Measurements from ENCODE around the gene C1orf216. TPM values are rescaled to one million over a fixed set of nuclear protein-coding genes. Genes with fewer than 3 reads are reported as not detected.

C1orf216 gene
- total RNA-seq, 1 experiment from 2014 or later: 20.9 TPM

DNA sequence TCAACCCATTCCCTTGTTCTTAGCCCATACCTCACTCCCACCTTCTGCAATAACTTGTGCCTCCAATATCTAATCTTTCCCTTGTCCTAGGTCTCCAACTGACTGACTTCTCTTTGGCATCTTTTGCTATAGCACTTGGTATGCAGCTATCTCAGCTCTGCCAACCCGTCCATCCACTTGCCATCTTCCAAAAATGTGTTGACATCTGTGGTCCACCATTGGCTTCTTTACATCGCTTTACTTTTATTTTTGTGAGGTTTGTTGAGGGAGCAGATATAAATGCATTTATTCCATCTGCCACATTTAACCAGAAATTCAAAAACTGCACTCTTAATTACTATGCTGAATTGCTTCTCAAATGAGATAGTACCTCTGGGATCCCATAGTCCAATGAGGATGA, 52.5 kb downstream of the C1orf216 start:
- no peak for DNase-seq (ENCODE audit: low read depth, low spot score)
- in situ Hi-C loops (cut with HindIII; ENCODE audit: low pct_unique_long_range_greater_than_20kb, low sequenced_read_pairs): no loop called here

Other genes with a start within 250 kb of the C1orf216 start
- gene KIAA0319L, start 161.5 kb downstream of the C1orf216 start, total RNA-seq (2014; rRNA removed; shearing (Covaris generic)): 43.8 and 53.4 TPM in 2 replicates
- gene NCDN, start 161.1 kb downstream of the C1orf216 start, total RNA-seq (2014; rRNA removed; shearing (Covaris generic)): 13.4 and 16.2 TPM in 2 replicates
- gene TFAP2E, start 145.6 kb downstream of the C1orf216 start, total RNA-seq (2014; rRNA removed; shearing (Covaris generic)): 1.3 TPM in 2 replicates
- gene PSMB2, start 77.4 kb downstream of the C1orf216 start, total RNA-seq (2014; rRNA removed; shearing (Covaris generic)): 28.3 and 33.7 TPM in 2 replicates
- gene CLSPN, start 51.1 kb upstream of the C1orf216 start, total RNA-seq (2014; rRNA removed; shearing (Covaris generic)): 12.5 and 14.3 TPM in 2 replicates
- gene AGO4, start 89.1 kb upstream of the C1orf216 start, total RNA-seq (2014; rRNA removed; shearing (Covaris generic)): 7.6 and 9.2 TPM in 2 replicates
- gene AGO1, start 164.3 kb upstream of the C1orf216 start, total RNA-seq (2014; rRNA removed; shearing (Covaris generic)): 10.1 and 13.4 TPM in 2 replicates
- gene AGO3, start 212.2 kb upstream of the C1orf216 start, total RNA-seq (2014; rRNA removed; shearing (Covaris generic)): 11.7 and 13.1 TPM in 2 replicates

All from SK-MEL-5 (cell line).